Hematopoietic multipotent progenitor cell (in vitro differentiated cells): Measurements from ENCODE around the gene QRFP. TPM values are rescaled to one million over a fixed set of nuclear protein-coding genes. Genes with fewer than 3 reads are reported as not detected.
"Not testable (repeated sequence)": the region's sequence is repeated elsewhere in the genome, so short reads cannot be mapped to it uniquely, and the experiment has no call there.

Experiments used
- DNase-seq, 3 donors: peaks; one replicate each; pipeline ENCODE4 v3.0.0-alpha.2; 2011 to 2015; ENCODE audit warnings: low read depth in 2 of 3, low spot score in 2 of 3
- total RNA-seq: library from RNA; depleted of rRNA; stranded (reverse); fragments of >200 nt; gene quantifications from one replicate; pipeline ENCODE4 v1.2.3, GENCODE V29; 2012

QRFP gene
- total RNA-seq, 1 donor, result under 0.01 TPM

DNA sequence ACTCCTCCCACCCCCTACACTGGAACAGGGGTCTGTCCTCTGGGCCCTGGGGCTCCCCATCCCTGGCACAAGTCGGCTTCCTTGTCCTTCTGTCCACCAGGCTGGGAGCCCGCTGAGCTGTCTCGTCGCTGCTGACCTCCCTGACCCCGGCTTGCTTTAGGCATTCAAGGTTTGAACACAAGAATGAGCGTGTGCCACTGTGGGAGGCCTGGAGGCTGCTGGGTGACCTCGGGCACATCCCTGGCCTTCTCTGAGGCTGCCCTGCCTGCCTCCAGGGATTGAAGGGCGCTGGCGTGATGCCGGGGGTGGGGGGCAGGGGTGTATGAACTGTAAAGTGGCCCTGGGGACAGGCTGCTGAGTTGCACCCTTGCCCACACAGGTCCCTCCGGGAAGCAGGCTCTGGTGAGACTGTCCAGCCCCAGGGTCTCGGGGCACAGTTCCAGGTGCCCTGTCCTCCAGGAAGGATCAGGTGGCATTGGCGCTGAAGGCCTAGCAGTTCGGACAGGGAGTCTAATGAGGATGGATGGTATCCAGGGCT is 24.2 kb upstream of the QRFP start:
- no peak for DNase-seq

DNA sequence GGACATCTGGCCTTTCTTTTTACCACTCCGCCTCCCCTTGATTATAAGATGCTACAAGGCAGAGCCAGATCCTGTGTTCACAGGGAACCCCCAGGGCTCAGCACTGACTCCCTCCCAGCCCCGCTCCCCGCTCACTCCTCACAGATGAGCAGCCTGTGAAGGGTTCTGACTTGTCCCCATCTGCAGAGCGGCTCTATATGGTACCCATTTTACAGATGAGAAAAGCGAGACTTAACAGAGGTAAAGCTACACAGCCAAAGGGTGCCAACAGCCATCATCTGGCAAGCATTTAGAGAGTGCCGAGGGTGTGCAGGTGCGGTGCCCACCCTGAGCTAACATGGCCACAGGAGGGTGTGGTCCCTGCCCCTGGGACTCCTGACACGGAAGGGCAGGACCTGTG is 23.6 kb upstream of the QRFP start:
- no peak for DNase-seq

DNA sequence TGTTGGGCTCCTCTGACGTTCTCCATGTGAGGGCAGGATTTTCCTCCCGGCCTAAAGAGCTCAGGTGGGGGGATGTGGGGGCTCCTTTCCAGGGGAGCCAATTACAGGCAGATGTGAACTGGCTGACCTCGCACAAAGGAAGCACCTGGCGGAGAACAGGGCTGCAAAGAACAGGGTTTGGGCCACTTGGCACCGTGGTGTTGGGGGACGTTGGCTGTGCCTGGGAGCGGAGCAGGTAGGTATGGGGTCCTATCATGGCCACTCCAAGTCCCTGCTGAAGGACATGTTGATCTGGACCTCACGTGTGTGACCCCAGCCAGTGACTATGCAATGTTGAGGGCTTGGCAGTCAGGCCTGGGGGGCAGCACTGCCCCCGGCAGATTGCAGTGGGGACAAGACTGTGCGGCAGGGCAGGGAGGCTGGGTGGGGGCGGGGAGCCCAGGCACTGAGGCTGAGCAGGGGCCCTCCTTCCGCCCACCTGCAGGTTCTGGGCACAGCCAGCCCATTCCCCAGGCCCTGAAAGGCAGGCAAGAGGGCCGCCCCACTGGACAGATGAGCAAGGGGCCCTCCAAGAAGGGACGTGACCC is 23.0 kb upstream of the QRFP start:
- DNase-seq, result no peak

DNA sequence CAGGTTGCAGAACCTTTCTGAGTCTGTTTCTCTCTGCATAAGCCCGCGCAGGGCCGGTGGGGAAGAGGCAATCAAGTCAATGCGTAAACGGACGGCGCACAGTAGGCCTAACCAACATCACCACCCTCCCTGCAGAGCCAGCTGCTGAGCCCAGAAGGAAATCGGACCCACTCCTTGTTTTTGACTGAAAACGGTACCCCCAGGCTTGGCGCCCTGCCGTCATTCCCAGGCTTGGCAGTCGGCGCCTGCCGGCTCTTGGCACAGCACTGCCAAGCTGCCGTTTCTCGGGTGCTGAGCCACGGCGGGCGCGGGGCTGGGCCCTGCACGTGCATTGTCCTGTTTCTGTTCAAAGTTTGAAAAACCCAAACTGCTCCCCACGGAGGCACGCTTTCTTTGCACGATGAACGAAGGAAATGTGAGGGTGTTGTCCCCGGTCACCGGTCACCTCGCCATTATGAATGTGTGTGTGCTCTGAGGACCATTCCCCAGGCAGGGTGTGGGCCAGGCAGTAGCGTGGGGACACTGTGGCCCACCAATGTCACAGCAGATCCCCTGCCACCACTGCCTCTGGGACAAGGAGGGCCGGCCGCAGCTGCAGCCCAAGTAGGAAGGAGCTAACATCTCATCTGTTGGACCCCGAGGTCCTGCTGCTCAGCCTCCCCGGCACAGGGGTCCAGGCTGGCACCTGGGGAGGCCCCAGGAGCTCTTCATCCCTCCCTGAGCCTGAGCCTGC is 22.4 kb upstream of the QRFP start:
- no peak for DNase-seq

DNA sequence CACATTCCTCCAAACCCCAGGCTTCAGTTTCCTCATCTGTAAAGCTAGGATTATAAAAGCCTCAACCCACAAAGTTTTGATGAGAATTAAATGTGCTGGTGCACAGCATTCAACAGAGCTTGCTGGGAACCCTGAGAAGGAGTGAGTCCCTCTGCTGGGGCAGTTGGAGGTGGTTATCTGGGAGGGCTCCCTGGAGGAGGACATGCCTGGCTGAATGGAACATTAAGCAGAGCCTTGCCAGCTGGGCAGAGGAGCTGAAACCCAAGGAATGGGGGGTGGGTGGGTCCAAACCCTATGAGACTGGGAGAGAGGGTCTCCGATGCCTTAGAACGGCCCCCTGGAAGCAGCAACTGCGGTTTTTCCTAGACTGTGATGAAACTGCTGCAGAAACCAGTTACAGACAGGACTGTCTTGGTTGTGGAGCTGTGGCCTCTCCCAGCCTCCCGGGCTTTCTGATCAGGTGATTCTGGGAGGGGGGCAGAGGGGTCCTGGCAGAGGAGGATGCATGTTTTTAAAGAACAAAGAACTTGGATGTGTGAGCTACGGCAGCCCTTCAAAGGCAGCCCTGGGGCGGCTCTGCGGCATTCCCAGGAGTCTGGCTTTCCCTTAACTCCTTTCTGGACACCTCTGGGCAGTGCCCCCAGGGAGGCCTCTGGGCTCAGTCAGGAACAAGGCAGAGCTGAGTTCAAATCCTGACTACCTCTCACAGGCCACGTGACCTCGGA is 21.7 kb upstream of the QRFP start:
- no peak for DNase-seq

GRCh38 chr9:130917168-130917960 is 20.8 kb upstream of the QRFP start:
- no peak for DNase-seq

DNA sequence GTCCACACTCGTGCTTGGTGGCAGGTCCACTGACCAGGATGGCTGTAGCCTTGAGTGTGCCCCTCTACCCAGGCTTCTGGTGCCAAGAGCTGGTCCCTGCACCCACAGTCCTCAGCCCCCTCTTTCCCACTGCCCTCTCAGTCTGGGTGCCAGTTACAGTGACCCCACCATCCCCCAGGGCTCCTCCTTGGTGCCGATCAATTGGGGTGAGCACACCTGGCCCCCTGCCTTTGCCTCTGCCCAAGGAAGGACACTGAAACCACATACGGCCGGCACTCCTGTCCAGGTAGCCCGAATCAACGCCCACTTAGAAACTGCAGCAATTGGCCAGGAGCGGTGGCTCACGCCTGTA is 18.5 kb upstream of the QRFP start:
- no peak for DNase-seq

DNA sequence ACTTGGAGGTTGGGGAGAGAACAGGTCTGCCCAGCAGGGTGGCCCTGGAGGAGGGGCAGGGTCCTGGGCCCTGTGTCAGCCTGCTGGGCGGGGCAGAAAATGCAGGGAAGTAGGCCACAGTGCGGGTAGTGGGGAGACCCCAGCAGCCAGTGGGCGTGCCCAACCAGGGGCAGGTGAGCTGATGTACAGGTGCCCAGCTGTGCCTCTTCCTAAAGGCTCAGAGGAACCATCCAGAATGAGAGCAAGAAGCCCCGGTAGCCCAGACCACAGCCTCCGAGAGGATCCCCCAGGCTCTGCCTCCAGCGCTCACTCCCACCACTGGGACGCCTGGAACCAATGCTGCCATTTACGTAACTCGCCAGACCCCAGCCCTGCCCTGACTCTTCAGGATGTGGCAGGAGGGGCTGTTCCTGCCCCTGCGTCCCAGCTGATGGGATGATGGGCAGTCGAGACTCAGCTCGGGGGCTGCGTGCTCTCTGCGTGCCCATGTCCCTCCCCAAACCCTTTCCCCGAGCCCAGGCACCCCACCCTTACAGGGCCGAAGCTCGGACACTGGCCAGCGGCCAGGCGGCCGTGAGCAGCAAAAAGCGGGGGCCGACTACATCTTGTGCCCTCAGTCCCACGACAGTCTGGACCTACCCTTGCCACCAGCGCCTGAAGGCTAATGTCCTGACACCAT is 17.9 kb upstream of the QRFP start:
- no peak for DNase-seq

DNA sequence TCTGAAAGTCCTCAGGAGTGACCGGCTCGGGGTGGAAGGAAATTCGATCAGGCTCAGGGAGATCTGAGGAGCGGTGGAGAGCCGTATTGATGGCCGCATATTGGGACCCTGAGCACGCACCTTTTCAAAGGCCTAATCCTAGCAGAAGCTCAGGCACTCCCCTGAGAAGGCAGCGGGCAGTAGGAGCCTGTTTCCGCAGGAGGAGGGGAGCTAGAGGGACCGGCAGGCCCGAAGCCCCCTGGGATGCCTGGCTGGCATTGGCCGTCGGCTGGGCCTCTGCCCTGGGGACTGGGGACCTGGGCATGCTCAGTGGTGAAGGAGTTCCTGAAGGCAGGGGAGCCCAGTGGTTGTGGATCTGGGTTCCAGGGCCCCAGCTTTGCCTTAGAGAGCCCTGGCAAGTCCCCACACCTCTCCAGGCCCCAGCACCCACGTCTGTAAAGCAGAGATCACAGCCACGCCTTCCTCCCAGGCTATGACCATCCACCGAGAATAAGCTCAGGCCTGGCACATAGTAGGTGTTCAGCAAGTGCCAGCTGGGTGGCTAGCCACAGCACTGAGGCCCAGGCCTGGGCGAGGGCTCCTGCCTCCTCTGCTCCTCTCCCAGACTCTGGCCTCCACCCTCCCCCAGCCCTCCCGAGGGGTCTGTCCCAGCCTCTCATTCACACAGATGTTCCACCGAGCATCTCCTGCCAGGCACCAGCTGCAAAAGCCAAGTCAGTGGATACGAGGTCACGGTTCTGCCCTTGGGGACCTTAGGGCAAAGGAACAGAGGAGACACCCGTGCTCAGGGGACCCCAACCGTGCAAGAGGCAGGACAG is 17.2 kb upstream of the QRFP start:
- no peak for DNase-seq

DNA sequence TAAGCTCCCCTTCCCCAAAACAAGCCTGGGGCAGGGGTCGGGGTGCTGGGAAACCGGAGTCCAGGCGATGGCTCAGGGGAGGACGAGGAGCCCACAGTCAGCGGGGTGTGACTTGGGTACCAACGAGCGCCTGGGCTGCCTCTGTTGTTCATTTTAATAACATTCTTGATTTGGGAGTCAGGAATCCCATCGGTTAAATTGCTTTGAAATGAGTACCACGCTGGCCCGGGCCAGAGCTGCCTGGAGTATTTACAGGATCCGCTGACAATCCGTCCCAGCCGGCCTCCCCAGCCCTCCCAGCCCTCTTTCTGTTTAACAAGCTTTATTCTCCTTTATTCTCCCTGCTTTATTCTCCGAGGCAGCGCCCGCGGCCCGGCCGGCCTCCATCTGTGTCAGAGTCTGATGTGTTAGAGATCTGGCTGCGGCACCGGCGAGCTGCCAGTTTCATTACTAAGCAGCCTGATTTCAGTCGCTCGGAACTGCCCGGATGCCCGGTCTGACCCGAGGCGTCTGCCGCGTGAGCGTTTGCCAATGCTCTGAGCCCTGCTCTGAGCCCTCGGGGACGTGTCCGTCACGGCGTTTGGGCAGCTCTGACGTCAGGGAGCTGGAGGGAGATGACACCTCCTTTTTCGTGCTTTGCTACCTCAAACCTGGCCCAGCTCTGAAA is 16.5 kb upstream of the QRFP start:
- DNase-seq, result no peak

- no peak for DNase-seq
Observed at GRCh38 chr9:130911254-130912049, 14.8 kb upstream of the QRFP start.

GRCh38 chr9:130910670-130911069 is 14.1 kb upstream of the QRFP start:
- DNase-seq, result not testable (repeated sequence)

DNA sequence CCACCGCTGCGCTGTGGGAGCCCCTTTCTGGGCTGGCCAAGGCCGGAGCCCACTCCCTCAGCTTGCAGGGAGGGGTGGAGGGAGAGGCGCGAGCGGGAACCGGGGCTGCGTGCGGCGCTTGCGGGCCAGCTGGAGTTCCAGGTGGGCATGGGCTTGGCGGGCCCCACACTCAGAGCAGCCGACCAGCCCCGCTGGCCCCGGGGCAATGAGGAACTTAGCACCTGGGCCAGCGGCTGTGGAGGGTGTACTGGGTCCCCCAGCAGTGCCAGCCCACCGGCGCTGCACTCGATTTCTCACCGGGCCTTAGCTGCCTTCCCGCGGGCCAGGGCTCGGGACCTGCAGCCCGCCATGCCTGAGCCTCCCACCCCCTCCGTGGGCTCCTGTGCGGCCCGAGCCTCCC is 13.4 kb upstream of the QRFP start:
- not testable (repeated sequence) for DNase-seq

DNA sequence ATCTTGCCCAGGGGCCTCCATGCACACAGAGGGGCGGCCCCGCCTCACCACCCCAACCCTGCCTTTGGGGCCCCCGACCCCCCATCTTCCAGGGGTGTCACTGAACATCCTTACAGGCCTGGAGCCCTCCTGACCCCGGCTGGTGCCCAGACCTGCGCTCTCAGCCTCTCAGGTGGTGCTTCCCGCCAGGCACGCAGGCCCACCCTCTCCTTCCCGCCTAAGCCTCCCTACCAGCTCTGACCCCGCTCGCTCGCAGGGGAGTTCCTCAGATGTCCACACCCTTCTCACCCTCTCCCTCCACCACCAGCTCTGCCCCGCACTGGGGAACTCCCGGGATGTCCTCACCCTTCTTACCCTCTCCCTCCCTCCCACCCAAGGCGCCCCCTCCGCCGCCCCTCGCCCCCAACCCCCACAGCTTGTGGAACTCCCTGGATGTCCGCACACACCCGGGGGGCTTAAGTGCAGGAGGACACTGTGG is 12.3 kb upstream of the QRFP start:
- DNase-seq, result no peak

DNA sequence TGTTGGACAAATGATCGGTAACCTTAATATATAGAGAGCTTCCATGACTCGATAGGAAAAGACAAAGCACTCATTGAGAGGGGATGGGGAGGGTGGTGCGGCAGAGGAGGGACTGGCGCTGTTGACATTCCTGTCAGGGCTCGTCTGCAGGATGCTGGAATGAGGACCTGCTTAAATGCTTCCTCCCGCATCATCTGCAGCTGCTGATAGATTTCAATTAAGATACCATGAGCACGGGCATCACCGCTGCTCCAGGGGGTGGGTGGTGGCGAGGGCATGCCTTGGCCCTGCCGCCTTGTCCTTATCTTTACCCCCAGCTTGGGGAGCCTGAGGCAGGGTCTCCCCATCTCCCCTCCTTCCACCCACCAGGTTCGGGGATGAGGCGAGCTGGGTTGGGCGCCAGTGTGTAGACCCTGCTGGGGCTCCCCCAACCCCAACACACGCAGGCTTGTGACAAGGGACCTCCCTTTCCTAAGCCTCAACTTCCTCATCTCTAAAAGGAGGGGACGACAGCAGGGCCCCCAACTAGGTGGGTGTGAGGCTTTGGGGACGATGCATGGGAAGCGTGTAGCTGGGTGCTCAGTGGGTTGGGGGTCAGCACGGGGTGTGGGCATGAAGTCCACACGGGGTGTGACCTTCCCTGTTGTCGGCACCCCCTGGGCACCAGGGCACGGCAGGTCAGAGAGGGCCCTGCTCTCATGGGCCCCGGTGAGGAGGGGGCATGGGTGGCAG is 11.7 kb upstream of the QRFP start:
- DNase-seq, result peak in 1 of 3 donors; percentile 43

- no peak for DNase-seq
Observed at GRCh38 chr9:130906735-130907416, 10.3 kb upstream of the QRFP start.
